A549 treated with ZK216348 at 1 μM for 4 hours (cell line): ENCODE measurements around the gene NACA. TPM values are rescaled to one million over a fixed set of nuclear protein-coding genes. Genes with fewer than 3 reads are reported as not detected.

Experiments
- total RNA-seq: library from RNA; stranded (reverse); fragments of 200-300 nt; extraction: Qiagen RNA extraction; gene quantifications from 5 replicates; pipeline ENCODE4 v1.2.3, GENCODE V29; 2022; ENCODE audit warnings: low read depth

NACA gene
- total RNA-seq, result 1,425 to 2,175 TPM (median 1,541 TPM) in 5 replicates

DNA sequence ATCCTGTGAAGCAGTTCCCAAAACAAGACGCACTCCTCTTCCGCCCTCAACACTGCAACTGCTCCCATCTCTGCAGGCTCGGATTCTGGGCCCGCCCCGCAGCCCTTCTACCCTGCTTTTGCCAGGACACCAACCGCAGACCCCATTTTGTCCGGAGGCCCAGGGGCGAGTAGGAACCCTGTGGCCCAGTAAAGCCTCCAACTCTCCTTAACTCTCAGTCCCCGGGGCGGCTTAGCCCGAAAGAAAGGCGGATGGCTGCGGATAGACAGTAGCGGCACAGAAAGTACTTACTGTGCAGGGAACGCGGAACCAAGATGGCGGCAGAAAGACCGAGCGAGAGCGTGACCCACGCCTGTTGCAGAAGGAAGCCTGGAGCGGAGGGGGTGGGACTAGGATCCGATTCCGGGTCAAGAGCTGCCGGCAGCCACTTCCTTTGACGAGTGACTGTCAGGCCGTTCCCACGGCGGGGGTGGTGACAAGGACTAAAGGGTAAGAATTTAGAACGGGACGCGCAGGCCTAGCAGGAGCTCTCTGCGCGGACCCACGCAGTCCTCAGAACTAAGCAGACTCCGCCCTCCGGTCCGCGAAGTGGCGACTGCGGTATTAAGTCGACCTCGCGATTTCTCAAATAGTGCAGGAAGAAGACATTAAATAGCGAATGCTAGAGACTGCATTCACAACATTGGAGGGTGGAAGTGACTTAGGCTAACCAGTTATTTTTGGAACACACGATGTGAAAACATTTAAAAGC lies at the start of gene NACA:
Gene NACA, minus strand, starts transcription at position 328 of the 751 bp plus-strand sequence. CDS start 778 bp downstream, outside the sequence.

DNA sequence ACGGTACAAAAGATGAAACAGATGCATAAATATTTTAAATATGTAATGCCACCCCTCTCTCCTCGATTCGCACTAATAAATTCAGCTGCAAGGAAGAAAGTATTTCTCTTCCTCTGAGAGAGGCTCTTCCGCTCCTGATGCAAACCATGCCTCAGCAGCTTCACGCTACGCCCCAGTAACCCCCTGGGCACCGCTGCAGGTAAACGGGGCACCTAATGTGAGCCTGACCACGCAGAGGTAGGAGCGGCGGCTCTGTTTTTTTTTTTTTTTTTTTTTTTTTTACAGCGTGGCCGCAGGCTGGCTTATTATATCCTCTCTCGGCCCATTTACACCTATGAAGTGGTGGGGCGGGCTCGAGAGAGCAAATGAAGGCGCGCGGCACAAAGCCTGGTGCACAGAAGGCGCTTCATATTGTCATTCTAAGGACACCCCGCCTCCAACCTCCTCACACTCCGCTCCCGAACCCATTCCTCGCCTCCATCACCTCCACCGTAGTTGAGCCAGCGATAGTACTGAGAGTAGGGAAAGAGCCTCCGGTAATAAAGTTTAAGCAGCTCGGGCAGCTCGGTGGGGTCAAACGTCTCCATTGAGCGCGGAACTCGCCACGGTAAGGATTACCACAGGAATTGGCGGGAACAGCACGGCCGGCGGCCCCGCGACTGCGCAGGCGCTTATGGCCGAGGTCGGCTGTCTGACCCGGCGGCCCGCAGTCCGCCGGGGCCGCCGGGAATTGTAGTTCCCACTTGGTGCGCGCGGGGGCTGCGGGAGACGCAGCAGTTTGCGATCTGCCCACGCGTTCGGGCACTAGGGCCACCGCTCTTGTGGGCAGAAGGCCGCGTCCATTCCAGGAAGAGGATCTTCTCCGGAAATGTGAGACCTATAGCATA lies 26.9 kb upstream of the NACA start, which contains the start of gene PRIM1:
Gene PRIM1, minus strand, starts transcription at position 612 of the 887 bp plus-strand sequence. Its CDS starts 25 bp downstream, at position 587.

GRCh38 chr12:56688129-56688845 lies 36.8 kb downstream of the NACA start, which contains the start of gene PTGES3:
Gene PTGES3 (minus strand): TSS chr12:56688284. CDS start chr12:56687999, 285 bp downstream.

Other genes with a start within 250 kb of the NACA start
- 0.12 to 1.5 TPM (median 0.27 TPM) in 3 of 5 replicates, not detected in the others for gene GLS2, start 237.1 kb downstream of the NACA start, total RNA-seq
- 8.0 to 16.8 TPM (median 14.3 TPM) in 5 replicates for gene RBMS2, start 203.5 kb downstream of the NACA start, total RNA-seq
- gene BAZ2A, start 95.0 kb downstream of the NACA start, total RNA-seq, result 27.8 to 46.8 TPM (median 42.9 TPM) in 5 replicates
- 708 to 1,018 TPM (median 924 TPM) in 5 replicates for gene ATP5F1B, start 79.3 kb downstream of the NACA start, total RNA-seq
- gene PTGES3, start 37.0 kb downstream of the NACA start, total RNA-seq, result 257 to 433 TPM (median 394 TPM) in 5 replicates
- gene PRIM1, start 27.0 kb upstream of the NACA start, total RNA-seq, result 24.7 to 30.5 TPM (median 25.0 TPM) in 5 replicates
- 0.92 to 1.7 TPM (median 1.0 TPM) in 5 replicates for gene HSD17B6, start 38.0 kb upstream of the NACA start, total RNA-seq
- not detected in 5 replicates for gene SDR9C7, start 209.1 kb upstream of the NACA start, total RNA-seq
- 0.11 to 0.24 TPM (median 0.14 TPM) in 4 of 5 replicates, not detected in the other for gene RDH16, start 232.3 kb upstream of the NACA start, total RNA-seq